ENCODE measurements around the gene PPP1R36.

Gene PPP1R36

DNA sequence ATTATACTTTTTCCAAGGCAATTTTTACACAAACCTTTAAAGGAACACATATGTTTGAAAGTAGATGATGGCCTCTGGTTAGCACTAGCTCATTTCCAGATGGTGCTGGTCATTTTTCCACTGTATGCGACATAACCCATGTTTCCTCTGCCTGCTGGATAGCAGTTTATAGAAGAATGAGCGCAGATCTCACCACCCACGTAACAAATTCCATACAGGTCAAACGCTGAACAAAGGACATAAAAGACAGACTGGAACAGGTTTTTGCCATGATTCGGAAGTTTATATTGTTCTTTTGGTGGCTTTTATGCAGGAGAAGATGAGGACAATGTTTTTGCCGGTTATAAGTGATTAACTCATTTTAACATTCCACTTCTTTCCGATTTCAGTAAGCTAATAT lies 30.7 kb downstream of the PPP1R36 start:
- no peaks in the 10 kb centered on the region for H3K36me3 ChIP-seq
- H3K4me3 ChIP-seq (ENCODE audit: low read depth, low read length): no peak overlapping the region
- no peak for TF ChIP-seq CTCF (IDR thresholded peaks at IDR 0.05; ENCODE audit: low read depth, low read length)
- DNase-seq: no peak
- no peaks in the 10 kb centered on the region for H3K27me3 ChIP-seq (ENCODE audit: insufficient read depth, low read depth, severe bottlenecking)
- H3K9me3 ChIP-seq (ENCODE audit: severe bottlenecking): no peaks in the 10 kb centered on the region
- H3K27ac ChIP-seq: no peak overlapping the region

DNA sequence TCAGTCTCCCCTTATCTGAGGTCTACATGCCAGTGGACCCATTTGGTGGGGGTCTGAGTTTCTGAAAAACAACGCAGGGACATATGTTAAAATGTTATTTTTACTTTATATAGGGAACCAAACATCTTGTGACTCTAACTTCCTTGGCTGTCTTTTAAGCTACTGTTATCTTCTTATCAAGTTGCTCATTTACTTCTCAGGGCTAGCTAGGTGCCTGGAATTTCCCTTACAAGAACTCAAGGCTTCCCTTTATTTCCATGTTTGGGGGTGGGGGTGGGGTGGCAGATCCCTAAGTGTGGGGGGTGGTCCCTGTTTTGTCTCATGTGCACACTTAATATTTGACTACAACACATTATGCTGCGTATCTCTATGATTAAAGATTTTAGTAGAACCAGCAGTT lies 31.6 kb downstream of the PPP1R36 start:
- H3K27ac ChIP-seq: no peak overlapping the region
- no peaks in the 10 kb centered on the region for H3K36me3 ChIP-seq
- no peak for TF ChIP-seq CTCF (IDR thresholded peaks at IDR 0.05; ENCODE audit: low read depth, low read length)
- H3K4me3 ChIP-seq (ENCODE audit: low read depth, low read length): no peak overlapping the region
- no peak for DNase-seq
- no peaks in the 10 kb centered on the region for H3K27me3 ChIP-seq (ENCODE audit: insufficient read depth, low read depth, severe bottlenecking)
- no peaks in the 10 kb centered on the region for H3K9me3 ChIP-seq (ENCODE audit: severe bottlenecking)

- DNase-seq: no peak
- Histone ChIP-seq H3K36me3 (no peaks in the 10 kb centered on the region), H3K9me3 (ENCODE audit: severe bottlenecking) (no peaks in the 10 kb centered on the region), H3K27ac (no peak overlapping the region), H3K27me3 (ENCODE audit: insufficient read depth, low read depth, severe bottlenecking) (no peaks in the 10 kb centered on the region), H3K4me3 (ENCODE audit: low read depth, low read length) (no peak overlapping the region)
- no peak for TF ChIP-seq CTCF (IDR thresholded peaks at IDR 0.05; ENCODE audit: low read depth, low read length)
These were observed 32.1 kb downstream of the PPP1R36 start for GRCh38 chr14:64581817-64582216.

GRCh38 chr14:64584190-64584589 lies 34.4 kb downstream of the PPP1R36 start:
- DNase-seq: no peak
- no peak overlapping the region for H3K27ac ChIP-seq
- TF ChIP-seq CTCF (IDR thresholded peaks at IDR 0.05; ENCODE audit: low read depth, low read length): no peak
- no peak overlapping the region for H3K4me3 ChIP-seq (ENCODE audit: low read depth, low read length)
- H3K9me3 ChIP-seq (ENCODE audit: severe bottlenecking): no peaks in the 10 kb centered on the region
- H3K36me3 ChIP-seq: no peaks in the 10 kb centered on the region
- H3K27me3 ChIP-seq (ENCODE audit: insufficient read depth, low read depth, severe bottlenecking): no peaks in the 10 kb centered on the region

DNA sequence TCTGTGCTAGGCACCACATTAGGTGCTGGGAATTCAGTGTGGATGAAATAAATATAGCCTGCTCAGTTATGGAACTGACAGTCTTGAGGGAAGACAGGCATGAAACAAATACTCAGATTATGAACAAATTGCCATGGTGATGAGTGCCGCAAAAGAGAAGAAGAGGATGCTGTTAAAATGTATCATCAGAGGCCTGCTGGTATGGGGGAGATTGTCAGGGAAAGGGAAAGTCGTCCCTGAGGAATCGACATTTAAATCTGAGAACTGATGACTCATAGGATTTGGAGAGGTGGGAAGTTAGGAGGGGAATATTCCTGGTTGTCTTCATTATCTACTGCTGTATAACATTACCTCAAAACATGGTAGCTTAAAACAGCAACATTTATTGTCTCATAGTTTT lies 42.0 kb downstream of the PPP1R36 start:
- no peak overlapping the region for H3K4me3 ChIP-seq (ENCODE audit: low read depth, low read length)
- H3K27me3 ChIP-seq (ENCODE audit: insufficient read depth, low read depth, severe bottlenecking): no peaks in the 10 kb centered on the region
- no peak overlapping the region for H3K27ac ChIP-seq
- no peak for DNase-seq
- no peak for TF ChIP-seq CTCF (IDR thresholded peaks at IDR 0.05; ENCODE audit: low read depth, low read length)
- H3K9me3 ChIP-seq (ENCODE audit: severe bottlenecking): no peaks in the 10 kb centered on the region
- no peaks in the 10 kb centered on the region for H3K36me3 ChIP-seq

GRCh38 chr14:64594438-64594837 lies 44.7 kb downstream of the PPP1R36 start:
- H3K9me3 ChIP-seq (ENCODE audit: severe bottlenecking): no peaks in the 10 kb centered on the region
- no peaks in the 10 kb centered on the region for H3K27me3 ChIP-seq (ENCODE audit: insufficient read depth, low read depth, severe bottlenecking)
- no peak overlapping the region for H3K4me3 ChIP-seq (ENCODE audit: low read depth, low read length)
- DNase-seq: no peak
- H3K27ac ChIP-seq: no peak overlapping the region
- no peaks in the 10 kb centered on the region for H3K36me3 ChIP-seq
- no peak for TF ChIP-seq CTCF (IDR thresholded peaks at IDR 0.05; ENCODE audit: low read depth, low read length)
